ENCODE results near the gene MRPL34. TPM values are rescaled to one million over a fixed set of nuclear protein-coding genes. Genes with fewer than 3 reads are reported as not detected.

Gene MRPL34
- total and polyA plus RNA-seq, 2 experiments from 2014 or later = 61.1 to 131 TPM

GRCh38 chr19:17302391-17303166 is 3.1 kb upstream of the MRPL34 start:
- no peak for TF ChIP-seq EZH2phosphoT487 (IDR thresholded peaks at IDR 0.05; ENCODE audit: low read depth, severe bottlenecking, unreplicated experiment)
- no peak for TF ChIP-seq EZH2 (IDR thresholded peaks at IDR 0.05; ENCODE audit: borderline replicate concordance)
- TF ChIP-seq CTCF (IDR thresholded peaks at IDR 0.05; ENCODE audit: poor library complexity) = no peak
- Histone ChIP-seq H3K9me3 (ENCODE audit: low read depth) (no peaks in the 10 kb centered on the region), H3K4me3 (peak overlapping the region; percentile 94), H3K36me3 (replicated peaks; ENCODE audit: insufficient read depth, low read depth) (no peaks in the 10 kb centered on the region), H3K79me2 (peaks cover 24% of the 10 kb centered on the region), H3K27ac (peak overlapping the region; percentile 70), H4K20me1 (ENCODE audit: insufficient read depth, poor library complexity, severe bottlenecking) (no peaks in the 10 kb centered on the region), H3K9me2 (replicated peaks; ENCODE audit: insufficient read depth) (no peaks in the 10 kb centered on the region), H2AFZ (peak overlapping the region; percentile 79), H3K4me1 (ENCODE audit: insufficient read depth) (peaks cover 18% of the 10 kb centered on the region), H3K4me2 (peak overlapping the region; percentile 98), H3K27me3 (no peaks in the 10 kb centered on the region)
- no peak for DNase-seq (ENCODE audit: low spot score)
- 27% methylated on average over 17 of the region's 29 CpGs for WGBS (ENCODE audit: low lambda C conversion rate, missing lambda C conversion rate)

- 3% methylated on average over 31 of the region's 52 CpGs for WGBS (ENCODE audit: low lambda C conversion rate, missing lambda C conversion rate)
- Histone ChIP-seq H3K4me2 (peak within 1 kb of the TSS; percentile 98), H3K9me2 (replicated peaks; ENCODE audit: insufficient read depth) (no peaks in the 10 kb centered on the region), H2AFZ (peak within 1 kb of the TSS; percentile 79), H3K9me3 (ENCODE audit: low read depth) (no peaks in the 10 kb centered on the region), H4K20me1 (ENCODE audit: insufficient read depth, poor library complexity, severe bottlenecking) (no peaks in the 10 kb centered on the region), H3K27me3 (no peaks in the 10 kb centered on the region), H3K27ac (peak within 1 kb of the TSS; percentile 70), H3K79me2 (peaks cover 27% of the 10 kb centered on the region), H3K36me3 (replicated peaks; ENCODE audit: insufficient read depth, low read depth) (no peaks in the 10 kb centered on the region), H3K4me3 (peak within 1 kb of the TSS; percentile 94), H3K4me1 (ENCODE audit: insufficient read depth) (peaks cover 18% of the 10 kb centered on the region)
- TF ChIP-seq EZH2phosphoT487 (IDR thresholded peaks at IDR 0.05; ENCODE audit: low read depth, severe bottlenecking, unreplicated experiment) (no peak), CTCF (IDR thresholded peaks at IDR 0.05; ENCODE audit: poor library complexity) (peak; percentile 52), EZH2 (IDR thresholded peaks at IDR 0.05; ENCODE audit: borderline replicate concordance) (no peak)
- peak; percentile 98 for DNase-seq (ENCODE audit: low spot score)
Measured at GRCh38 chr19:17303167-17303939, 2.3 kb upstream of the MRPL34 start, which contains the start of gene ABHD8. Gene ABHD8 (minus strand): TSS chr19:17303425. CDS start chr19:17301616, 1,809 bp downstream.

GRCh38 chr19:17303940-17304267 is 1.8 kb upstream of the MRPL34 start:
- Histone ChIP-seq H4K20me1 (ENCODE audit: insufficient read depth, poor library complexity, severe bottlenecking) (no peaks in the 10 kb centered on the region), H3K4me2 (peak overlapping the region; percentile 98), H3K4me3 (no peak overlapping the region), H3K27ac (peak overlapping the region; percentile 24), H3K4me1 (ENCODE audit: insufficient read depth) (peaks cover 18% of the 10 kb centered on the region), H3K9me3 (ENCODE audit: low read depth) (no peaks in the 10 kb centered on the region), H3K27me3 (no peaks in the 10 kb centered on the region), H2AFZ (peak overlapping the region; percentile 65), H3K36me3 (replicated peaks; ENCODE audit: insufficient read depth, low read depth) (no peaks in the 10 kb centered on the region), H3K79me2 (peaks cover 26% of the 10 kb centered on the region), H3K9me2 (replicated peaks; ENCODE audit: insufficient read depth) (no peaks in the 10 kb centered on the region)
- DNase-seq (ENCODE audit: low spot score) = no peak
- WGBS (ENCODE audit: low lambda C conversion rate, missing lambda C conversion rate) = 82% methylated on average over 12 of the region's 12 CpGs
- TF ChIP-seq EZH2 (IDR thresholded peaks at IDR 0.05; ENCODE audit: borderline replicate concordance) = no peak
- no peak for TF ChIP-seq CTCF (IDR thresholded peaks at IDR 0.05; ENCODE audit: poor library complexity)
- TF ChIP-seq EZH2phosphoT487 (IDR thresholded peaks at IDR 0.05; ENCODE audit: low read depth, severe bottlenecking, unreplicated experiment) = no peak
